HG03280 (cell line): ENCODE results near the gene MSANTD7.

Experiments
- ATAC-seq: cut with Tn5 transposase; IDR thresholded peaks from one replicate; pipeline ENCODE4 v1.9.1; 2021; ENCODE audit warnings: mild to moderate bottlenecking, moderate library complexity; ENCODE audit not compliant: unreplicated experiment

The MSANTD7 gene

GRCh38 chr10:14879928-14880193 lies 41.8 kb downstream of the MSANTD7 start:
- no peak for ATAC-seq

- no peak for ATAC-seq
Observed at GRCh38 chr10:14880229-14880628, 42.1 kb downstream of the MSANTD7 start.

GRCh38 chr10:14884082-14884481 lies 46.0 kb downstream of the MSANTD7 start:
- no peak for ATAC-seq
